Measurements from ENCODE around the gene IRX1.

The IRX1 gene

DNA sequence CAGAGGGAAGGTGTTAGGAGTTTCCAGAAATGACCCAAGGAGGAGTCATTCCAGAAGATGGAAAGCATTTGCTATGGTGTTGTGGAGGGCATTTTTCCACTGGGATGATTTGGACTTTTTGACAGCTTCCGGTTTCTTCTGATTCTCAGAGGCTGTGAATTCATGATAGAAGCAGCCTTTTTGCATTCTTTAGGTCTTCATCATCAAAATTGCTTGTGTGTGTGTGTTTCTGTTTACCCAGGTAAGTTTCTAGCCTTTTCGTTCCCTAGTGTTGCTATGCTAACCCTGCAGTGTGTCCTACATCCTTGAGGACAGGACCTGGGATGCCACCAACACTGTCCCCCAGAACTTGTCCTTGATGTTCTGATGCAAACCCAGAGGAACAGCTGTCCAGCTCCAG is 19.6 kb downstream of the IRX1 start:
- TF ChIP-seq Cebpa-rat (IDR thresholded peaks at IDR 0.05): no peak
- H3K9ac ChIP-seq: no peak overlapping the region
- peaks cover 19 to 67% (median 51%) of the 10 kb centered on the region in 10 experiments for H3K4me1 ChIP-seq

DNA sequence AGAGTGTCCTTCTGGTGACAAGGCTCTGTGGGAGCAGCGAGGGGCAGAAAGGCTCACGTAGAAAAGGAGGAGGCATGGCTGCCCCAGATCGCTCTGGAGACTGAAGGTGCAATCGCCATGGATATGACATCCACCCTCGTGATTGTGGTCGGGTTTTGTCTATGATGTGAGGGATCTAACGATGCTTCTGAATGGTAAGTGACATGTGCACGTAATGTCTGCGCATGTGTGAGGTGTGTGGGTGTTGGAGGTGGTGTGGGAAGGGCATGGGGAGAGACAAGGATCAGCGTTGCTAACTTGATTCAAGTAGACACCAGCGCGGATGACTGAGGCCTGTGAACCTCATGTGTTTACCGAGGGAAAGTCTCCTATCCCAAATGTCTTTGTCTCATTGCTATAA is 20.2 kb downstream of the IRX1 start:
- no peak for TF ChIP-seq Cebpa-rat (IDR thresholded peaks at IDR 0.05)
- Histone ChIP-seq H3K27me3 (no peaks in the 10 kb centered on the region), H3K9me3 (replicated peaks in 1 of 11) (no peaks in the 10 kb centered on the region), H3K27ac (no peak overlapping the region), H3K9ac (no peak overlapping the region), H3K36me3 (peaks cover 0 to 31% (median 13%) of the 10 kb centered on the region in 11 experiments; a peak in 13 of 22 replicates), H3K4me2 (0 out of 22 replicates have a peak overlapping the region, but pooled peaks of 1 of the 11 experiments have one; percentile 52), H3K4me1 (peaks cover 24 to 62% (median 47%) of the 10 kb centered on the region in 10 experiments), H3K4me3 (no peak overlapping the region), H4K20me1 (no peaks in the 10 kb centered on the region; a peak in 2 of 22 replicates)

More for the DNA sequence above, 19.6 kb downstream of the IRX1 start:
- H3K36me3 ChIP-seq: peaks cover 0 to 37% (median 13%) of the 10 kb centered on the region in 11 experiments; a peak in 13 of 22 replicates
- no peaks in the 10 kb centered on the region for H3K27me3 ChIP-seq
- 0 out of 22 replicates have a peak overlapping the region, but pooled peaks of 1 of the 11 experiments have one; percentile 11 for H3K27ac ChIP-seq
- no peak overlapping the region for H3K4me2 ChIP-seq
- no peaks in the 10 kb centered on the region; a peak in 2 of 22 replicates for H4K20me1 ChIP-seq
- H3K9me3 ChIP-seq (replicated peaks in 1 of 11): no peaks in the 10 kb centered on the region
- H3K4me3 ChIP-seq: no peak overlapping the region

GRCh38 chr5:3619579-3619978 is 23.9 kb downstream of the IRX1 start:
- Histone ChIP-seq H4K20me1 (no peaks in the 10 kb centered on the region; a peak in 1 of 22 replicates), H3K36me3 (peaks cover 0 to 28% (median 12%) of the 10 kb centered on the region in 11 experiments; a peak in 12 of 22 replicates), H3K27me3 (no peaks in the 10 kb centered on the region), H3K9ac (no peak overlapping the region), H3K27ac (peak overlapping the region in 2 of 11 experiments; percentile 11 to 14; a peak in 2 of 22 replicates), H3K4me2 (peak overlapping the region in 9 of 11 experiments; percentile 1 to 80 (median 54); a peak in 12 of 22 replicates), H3K4me1 (peaks cover 21 to 37% (median 26%) of the 10 kb centered on the region in 10 experiments), H3K9me3 (replicated peaks in 1 of 11) (no peaks in the 10 kb centered on the region), H3K4me3 (no peak overlapping the region)
- TF ChIP-seq Cebpa-rat (IDR thresholded peaks at IDR 0.05): no peak

- Histone ChIP-seq H3K27ac (no peak overlapping the region), H3K4me3 (no peak overlapping the region), H3K9me3 (replicated peaks in 1 of 11) (0 out of 22 replicates have a peak, but pooled peaks cover 0 to 4% (median 0%) of the 10 kb centered on the region in 11 experiments), H3K36me3 (no peaks in the 10 kb centered on the region; a peak in 1 of 22 replicates), H3K27me3 (no peaks in the 10 kb centered on the region), H3K4me1 (peaks cover 5 to 18% (median 14%) of the 10 kb centered on the region in 10 experiments; a peak in 16 of 20 replicates), H4K20me1 (no peaks in the 10 kb centered on the region; a peak in 1 of 22 replicates), H3K9ac (no peak overlapping the region), H3K4me2 (no peak overlapping the region)
- no peak for TF ChIP-seq Cebpa-rat (IDR thresholded peaks at IDR 0.05)
Observed at GRCh38 chr5:3622961-3623360, 27.3 kb downstream of the IRX1 start.

- H3K4me3 ChIP-seq: no peak overlapping the region
- H4K20me1 ChIP-seq: no peaks in the 10 kb centered on the region
- H3K9ac ChIP-seq: no peak overlapping the region
- no peaks in the 10 kb centered on the region for H3K27me3 ChIP-seq
- TF ChIP-seq Cebpa-rat (IDR thresholded peaks at IDR 0.05): no peak
- H3K4me2 ChIP-seq: no peak overlapping the region
- 0 out of 22 replicates have a peak, but pooled peaks cover 0 to 4% (median 0%) of the 10 kb centered on the region in 11 experiments for H3K9me3 ChIP-seq (replicated peaks in 1 of 11)
- no peak overlapping the region for H3K27ac ChIP-seq
- H3K36me3 ChIP-seq: no peaks in the 10 kb centered on the region
- H3K4me1 ChIP-seq: peaks cover 0 to 2% (median 0%) of the 10 kb centered on the region in 10 experiments; a peak in 3 of 20 replicates
Observed at GRCh38 chr5:3625626-3626025, 30.0 kb downstream of the IRX1 start.

DNA sequence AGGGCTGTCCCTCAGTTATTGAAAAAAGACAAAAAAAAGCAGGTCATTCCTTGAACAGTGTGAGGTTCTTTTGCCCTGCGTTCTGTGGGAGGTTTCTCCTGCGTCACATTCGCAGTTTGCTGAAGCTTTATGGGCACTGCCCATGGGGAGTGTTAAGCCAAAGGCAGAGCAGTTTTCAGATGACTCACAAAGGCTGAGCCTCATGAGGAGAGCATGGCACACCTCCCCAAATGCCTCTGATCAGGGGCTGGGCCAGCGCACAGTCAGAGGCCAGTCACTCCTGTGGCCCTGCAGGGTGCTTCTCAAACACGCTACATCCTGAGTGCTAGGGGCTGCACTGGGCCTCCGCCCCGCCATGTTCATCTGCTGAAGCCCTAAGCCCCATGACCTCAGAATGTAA is 38.4 kb downstream of the IRX1 start:
- H3K27me3 ChIP-seq: no peaks in the 10 kb centered on the region
- H3K9ac ChIP-seq: no peak overlapping the region
- H4K20me1 ChIP-seq: no peaks in the 10 kb centered on the region
- no peak overlapping the region for H3K4me2 ChIP-seq
- H3K4me3 ChIP-seq: no peak overlapping the region
- peaks cover 0 to 4% (median 0%) of the 10 kb centered on the region in 10 experiments; a peak in 2 of 20 replicates for H3K4me1 ChIP-seq
- no peak overlapping the region for H3K27ac ChIP-seq
- H3K36me3 ChIP-seq: no peaks in the 10 kb centered on the region
- no peak for TF ChIP-seq Cebpa-rat (IDR thresholded peaks at IDR 0.05)
- peaks cover 0 to 16% (median 6%) of the 10 kb centered on the region in 11 experiments; a peak in 9 of 22 replicates for H3K9me3 ChIP-seq (replicated peaks in 1 of 11)

- Histone ChIP-seq H3K4me3 (no peak overlapping the region), H3K4me2 (no peak overlapping the region), H3K9me3 (replicated peaks in 1 of 11) (peaks cover 0 to 15% (median 6%) of the 10 kb centered on the region in 11 experiments; a peak in 9 of 22 replicates), H4K20me1 (no peaks in the 10 kb centered on the region), H3K9ac (no peak overlapping the region), H3K27ac (no peak overlapping the region), H3K36me3 (no peaks in the 10 kb centered on the region), H3K27me3 (no peaks in the 10 kb centered on the region), H3K4me1 (peaks cover 0 to 10% (median 2%) of the 10 kb centered on the region in 10 experiments; a peak in 3 of 20 replicates)
- TF ChIP-seq Cebpa-rat (IDR thresholded peaks at IDR 0.05): no peak
Observed at GRCh38 chr5:3639175-3639574, 43.5 kb downstream of the IRX1 start.

- no peak overlapping the region for H3K9ac ChIP-seq
- H3K36me3 ChIP-seq: no peaks in the 10 kb centered on the region
- H3K4me1 ChIP-seq: peaks cover 0 to 10% (median 2%) of the 10 kb centered on the region in 10 experiments; a peak in 4 of 20 replicates
- peaks cover 0 to 7% (median 0%) of the 10 kb centered on the region in 11 experiments; a peak in 2 of 22 replicates for H3K9me3 ChIP-seq (replicated peaks in 1 of 11)
- no peak overlapping the region for H3K27ac ChIP-seq
- no peaks in the 10 kb centered on the region for H4K20me1 ChIP-seq
- H3K27me3 ChIP-seq: no peaks in the 10 kb centered on the region
- TF ChIP-seq Cebpa-rat (IDR thresholded peaks at IDR 0.05): no peak
- peak overlapping the region in 5 of 11 experiments; percentile 1 to 24 (median 10); a peak in 3 of 22 replicates for H3K4me2 ChIP-seq
- H3K4me3 ChIP-seq: no peak overlapping the region
Observed at GRCh38 chr5:3642231-3642630, 46.6 kb downstream of the IRX1 start.

GRCh38 chr5:3650320-3650719 is 54.7 kb downstream of the IRX1 start:
- Histone ChIP-seq H4K20me1 (no peaks in the 10 kb centered on the region), H3K27ac (no peak overlapping the region), H3K9ac (no peak overlapping the region), H3K9me3 (replicated peaks in 1 of 11) (peaks cover 0 to 7% (median 0%) of the 10 kb centered on the region in 11 experiments; a peak in 1 of 22 replicates), H3K36me3 (no peaks in the 10 kb centered on the region), H3K4me3 (no peak overlapping the region), H3K4me1 (peaks cover 0 to 12% (median 0%) of the 10 kb centered on the region in 10 experiments; a peak in 3 of 20 replicates), H3K27me3 (no peaks in the 10 kb centered on the region), H3K4me2 (no peak overlapping the region)
- no peak for TF ChIP-seq Cebpa-rat (IDR thresholded peaks at IDR 0.05)

All from BLaER1 treated with 17β-estradiol and CSF1 and Interleukin-3, amounts not matched to agents 10 nM and 100 nM (cell line).